ENCODE measurements around the gene MYO18A.

Gene MYO18A

GRCh38 chr17:29168079-29168758, 12.0 kb downstream of the MYO18A start:
- DNase-seq (ENCODE audit: low spot score), result no peak

GRCh38 chr17:29167393-29168078, 12.7 kb downstream of the MYO18A start:
- DNase-seq (ENCODE audit: low spot score), result no peak

- DNase-seq (ENCODE audit: low spot score), result no peak
These were observed 13.7 kb downstream of the MYO18A start for GRCh38 chr17:29166507-29166887.

- no peak for DNase-seq (ENCODE audit: low spot score)
These were observed 14.2 kb downstream of the MYO18A start for GRCh38 chr17:29165800-29166506.

GRCh38 chr17:29165261-29165660, 14.9 kb downstream of the MYO18A start:
- no peak for DNase-seq (ENCODE audit: low spot score)

GRCh38 chr17:29163563-29163962, 16.6 kb downstream of the MYO18A start:
- no peak for DNase-seq (ENCODE audit: low spot score)

GRCh38 chr17:29162909-29163341, 17.3 kb downstream of the MYO18A start:
- DNase-seq (ENCODE audit: low spot score), result peak; percentile 59

GRCh38 chr17:29162082-29162908, 17.9 kb downstream of the MYO18A start:
- DNase-seq (ENCODE audit: low spot score), result no peak

GRCh38 chr17:29160253-29160652, 19.9 kb downstream of the MYO18A start:
- DNase-seq (ENCODE audit: low spot score), result no peak

- no peak for DNase-seq (ENCODE audit: low spot score)
These were observed 20.8 kb downstream of the MYO18A start for GRCh38 chr17:29159306-29159860.

- DNase-seq (ENCODE audit: low spot score), result peak; percentile 57
These were observed 21.5 kb downstream of the MYO18A start for GRCh38 chr17:29158488-29159275.

- no peak for DNase-seq (ENCODE audit: low spot score)
These were observed 22.1 kb downstream of the MYO18A start for GRCh38 chr17:29158096-29158487.

- no peak for DNase-seq (ENCODE audit: low spot score)
These were observed 22.9 kb downstream of the MYO18A start for GRCh38 chr17:29157310-29157709.

GRCh38 chr17:29156781-29157180, 23.4 kb downstream of the MYO18A start:
- DNase-seq (ENCODE audit: low spot score), result no peak

- no peak for DNase-seq (ENCODE audit: low spot score)
These were observed 24.2 kb downstream of the MYO18A start for GRCh38 chr17:29155966-29156338.

GRCh38 chr17:29155227-29155965, 24.8 kb downstream of the MYO18A start:
- DNase-seq (ENCODE audit: low spot score), result no peak

- DNase-seq (ENCODE audit: low spot score), result no peak
These were observed 25.5 kb downstream of the MYO18A start for GRCh38 chr17:29154516-29155226.

- peak; percentile 74 for DNase-seq (ENCODE audit: low spot score)
These were observed 28.6 kb downstream of the MYO18A start for GRCh38 chr17:29151567-29151966.

- DNase-seq (ENCODE audit: low spot score), result no peak
These were observed 30.0 kb downstream of the MYO18A start for GRCh38 chr17:29150161-29150560.

Measured in hepatic stellate cell (primary cell).